HG03139 (cell line): Measurements from ENCODE around the gene RGS10.
"Not testable (repeated sequence)": the region's sequence is repeated elsewhere in the genome, so short reads cannot be mapped to it uniquely, and the experiment has no call there.

Source experiments
- ATAC-seq: cut with Tn5 transposase; IDR thresholded peaks from one replicate; pipeline ENCODE4 v1.9.1; 2021; ENCODE audit not compliant: unreplicated experiment

Gene RGS10

DNA sequence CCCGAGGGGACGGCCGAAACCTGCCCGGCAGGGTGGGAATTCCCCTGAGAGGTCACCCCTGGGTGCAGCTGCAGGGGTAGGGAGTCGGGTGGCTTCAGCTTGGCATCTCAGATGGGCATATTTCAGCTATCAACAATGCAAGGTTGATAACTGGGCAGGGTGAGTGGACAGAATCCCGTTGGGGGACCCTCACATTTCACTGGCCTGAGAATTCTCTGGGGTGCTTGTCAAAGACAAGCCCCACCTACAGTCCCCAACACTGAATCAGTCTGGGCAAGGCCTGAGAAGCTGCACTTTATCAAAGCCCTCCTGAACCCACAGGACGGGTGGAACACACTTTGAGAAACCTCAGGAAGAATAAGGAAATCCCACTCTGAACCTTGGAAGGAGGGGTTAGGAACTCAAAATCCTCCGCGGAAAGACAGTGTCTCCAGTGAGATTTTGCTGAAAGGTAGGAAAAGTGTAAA, 3.1 kb downstream of the RGS10 start:
- no peak for ATAC-seq

DNA sequence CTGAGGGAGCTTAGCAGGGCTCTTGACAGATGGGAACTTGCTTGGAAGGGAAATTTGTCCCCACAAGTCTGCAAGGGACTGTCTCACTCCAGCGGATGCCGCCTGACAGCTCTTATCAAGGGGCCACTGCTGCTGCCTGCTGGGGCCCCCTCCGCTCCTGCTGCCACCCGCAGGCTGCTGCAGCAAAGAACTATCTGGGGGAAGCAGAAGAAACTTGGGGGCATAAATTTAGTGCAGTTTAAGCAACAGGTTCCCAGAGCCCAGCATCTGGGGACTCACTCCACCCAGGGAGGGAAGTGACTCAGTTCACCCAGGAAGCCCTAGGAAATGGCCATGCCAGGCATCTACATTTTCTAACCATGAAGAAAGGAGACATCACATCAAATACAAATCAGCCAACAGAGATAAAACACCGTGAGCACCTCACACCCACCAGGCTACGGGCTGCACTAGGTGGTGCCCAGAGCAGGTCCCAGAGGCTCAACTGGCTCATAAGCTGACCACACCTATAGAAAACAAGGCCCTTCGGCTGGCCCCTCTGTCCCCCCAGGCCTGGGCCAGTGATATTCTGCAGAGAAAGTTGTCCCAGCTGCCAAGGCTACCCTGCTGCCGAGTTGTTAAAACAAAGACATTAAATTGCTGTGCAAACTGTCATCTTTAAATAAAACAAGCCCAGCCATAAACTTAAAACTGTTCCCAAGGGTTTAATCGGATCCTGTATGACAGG, 3.7 kb downstream of the RGS10 start:
- ATAC-seq, result no peak

- no peak for ATAC-seq
Observed at GRCh38 chr10:119537953-119538630, 4.4 kb downstream of the RGS10 start.

DNA sequence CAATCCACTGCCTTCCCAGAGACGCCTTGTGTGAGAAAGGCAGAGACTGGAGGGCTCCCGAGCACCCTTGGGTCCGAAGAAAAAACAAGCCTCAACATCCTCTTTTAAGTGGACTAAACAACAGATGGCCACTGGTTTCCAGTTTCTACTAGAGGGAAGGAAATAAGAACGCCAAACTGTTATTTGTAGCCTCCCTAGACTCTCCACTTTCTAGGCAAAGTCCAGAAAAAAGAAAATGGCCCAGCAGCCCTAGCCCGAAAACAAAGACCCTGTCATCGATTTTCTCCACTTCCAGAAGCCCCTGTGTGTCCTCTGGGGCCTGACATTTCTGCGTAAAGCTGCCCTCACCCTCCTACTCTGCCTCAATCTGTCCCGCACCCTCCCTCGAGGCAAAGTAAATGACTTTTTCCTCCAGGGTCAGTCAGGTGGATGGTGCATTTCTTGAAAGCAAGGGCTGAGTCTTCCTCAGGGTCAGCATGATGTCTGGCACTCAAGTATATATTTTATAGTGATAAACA, 6.0 kb downstream of the RGS10 start:
- ATAC-seq, result no peak

DNA sequence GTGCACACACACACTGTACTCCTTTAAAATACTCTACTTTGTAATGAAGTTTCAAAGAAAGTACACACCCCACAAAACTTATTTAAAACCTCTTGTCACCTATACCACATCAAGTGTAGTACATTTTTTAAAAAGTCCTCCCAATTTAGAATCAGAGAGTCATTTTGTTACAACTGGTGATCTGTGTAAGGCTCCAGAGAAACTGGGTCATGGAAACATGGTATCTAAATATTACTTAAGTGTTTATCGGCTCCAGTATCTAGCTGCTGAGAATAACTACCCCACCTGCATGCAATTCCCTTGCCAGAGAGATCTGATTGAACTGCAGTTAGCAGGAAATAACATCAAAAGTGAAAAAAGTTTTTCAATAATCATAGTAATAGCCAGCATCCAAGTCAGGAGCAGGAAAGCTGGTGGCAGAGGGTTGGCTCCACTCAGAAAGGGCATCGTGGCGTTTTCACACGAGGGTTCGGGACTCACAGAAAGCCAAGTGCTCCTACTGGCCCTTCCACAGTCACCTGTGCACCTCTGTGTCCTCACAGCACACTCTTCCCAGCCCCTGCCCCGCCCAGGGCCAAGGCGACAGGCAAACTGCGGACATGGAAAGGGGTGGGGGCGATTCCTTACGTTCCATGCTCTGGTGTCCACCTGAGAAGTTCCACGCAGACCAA, 6.5 kb downstream of the RGS10 start:
- ATAC-seq, result no peak

DNA sequence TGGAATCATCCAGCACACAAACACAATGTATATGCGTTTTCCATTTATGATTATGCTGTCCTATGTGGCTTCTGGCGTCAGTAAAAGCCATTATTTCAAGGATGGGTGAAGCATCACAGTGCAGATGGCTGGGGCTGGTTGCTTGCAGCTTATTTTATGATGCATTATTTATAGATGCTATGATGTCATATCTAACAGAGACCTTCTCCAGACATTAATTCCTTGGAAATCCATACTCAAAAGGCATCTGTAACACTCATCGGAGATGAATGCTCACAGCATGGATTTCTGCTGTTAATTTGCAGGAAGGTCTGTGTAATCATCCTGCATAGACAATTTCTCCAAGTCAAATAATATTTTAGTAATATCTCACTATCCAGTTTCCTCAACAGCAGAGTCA, 7.2 kb downstream of the RGS10 start:
- no peak for ATAC-seq

- ATAC-seq, result no peak
Observed at GRCh38 chr10:119533473-119533872, 9.0 kb downstream of the RGS10 start.

GRCh38 chr10:119532791-119533190, 9.7 kb downstream of the RGS10 start:
- ATAC-seq, result not testable (repeated sequence)

GRCh38 chr10:119532251-119532650, 10.3 kb downstream of the RGS10 start:
- not testable (repeated sequence) for ATAC-seq

DNA sequence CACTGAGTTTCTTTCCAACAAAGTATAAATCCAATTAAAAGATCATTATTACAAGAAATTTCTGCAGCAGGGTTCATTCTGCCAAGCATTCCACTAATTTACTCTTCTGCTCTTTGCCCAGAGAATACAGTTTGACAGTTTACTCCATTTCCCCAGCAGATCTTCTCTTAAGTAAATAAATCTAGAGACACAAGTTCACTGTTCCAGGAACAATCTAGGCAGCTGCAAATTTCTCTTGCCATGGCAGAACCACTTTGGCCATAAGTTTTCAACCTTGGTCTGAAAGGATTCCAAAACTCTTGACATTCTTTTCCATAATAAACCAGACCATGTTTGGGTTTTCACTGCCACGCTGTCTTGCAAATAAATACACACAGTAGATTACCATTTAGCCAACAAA, 11.5 kb downstream of the RGS10 start:
- no peak for ATAC-seq

DNA sequence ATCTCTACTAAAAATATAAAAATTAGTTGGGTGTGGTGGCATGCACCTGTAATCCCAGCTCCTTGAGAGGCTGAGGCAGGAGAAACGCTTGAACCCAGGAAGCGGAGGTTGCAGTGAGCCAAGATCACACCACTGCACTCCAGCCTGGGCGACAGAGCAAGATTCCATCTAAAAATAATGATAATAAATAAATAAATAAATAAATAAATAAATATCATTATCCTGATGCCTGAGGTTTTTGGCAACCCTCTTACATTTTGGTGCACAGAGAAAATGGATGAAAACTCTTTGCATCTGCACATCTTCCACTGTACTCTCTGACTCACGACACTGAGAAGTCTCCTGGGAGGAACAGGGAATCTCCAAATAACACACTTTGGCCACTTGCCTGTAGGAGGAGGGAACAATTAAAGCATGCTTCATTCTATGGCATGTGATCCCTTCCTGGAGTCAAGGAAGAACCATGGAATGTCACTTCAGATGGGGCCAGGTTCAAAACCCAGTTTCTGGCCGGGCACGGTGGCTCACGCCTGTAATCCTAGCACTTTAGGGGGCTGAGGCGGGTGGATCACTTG, 13.8 kb downstream of the RGS10 start:
- ATAC-seq, result not testable (repeated sequence)

DNA sequence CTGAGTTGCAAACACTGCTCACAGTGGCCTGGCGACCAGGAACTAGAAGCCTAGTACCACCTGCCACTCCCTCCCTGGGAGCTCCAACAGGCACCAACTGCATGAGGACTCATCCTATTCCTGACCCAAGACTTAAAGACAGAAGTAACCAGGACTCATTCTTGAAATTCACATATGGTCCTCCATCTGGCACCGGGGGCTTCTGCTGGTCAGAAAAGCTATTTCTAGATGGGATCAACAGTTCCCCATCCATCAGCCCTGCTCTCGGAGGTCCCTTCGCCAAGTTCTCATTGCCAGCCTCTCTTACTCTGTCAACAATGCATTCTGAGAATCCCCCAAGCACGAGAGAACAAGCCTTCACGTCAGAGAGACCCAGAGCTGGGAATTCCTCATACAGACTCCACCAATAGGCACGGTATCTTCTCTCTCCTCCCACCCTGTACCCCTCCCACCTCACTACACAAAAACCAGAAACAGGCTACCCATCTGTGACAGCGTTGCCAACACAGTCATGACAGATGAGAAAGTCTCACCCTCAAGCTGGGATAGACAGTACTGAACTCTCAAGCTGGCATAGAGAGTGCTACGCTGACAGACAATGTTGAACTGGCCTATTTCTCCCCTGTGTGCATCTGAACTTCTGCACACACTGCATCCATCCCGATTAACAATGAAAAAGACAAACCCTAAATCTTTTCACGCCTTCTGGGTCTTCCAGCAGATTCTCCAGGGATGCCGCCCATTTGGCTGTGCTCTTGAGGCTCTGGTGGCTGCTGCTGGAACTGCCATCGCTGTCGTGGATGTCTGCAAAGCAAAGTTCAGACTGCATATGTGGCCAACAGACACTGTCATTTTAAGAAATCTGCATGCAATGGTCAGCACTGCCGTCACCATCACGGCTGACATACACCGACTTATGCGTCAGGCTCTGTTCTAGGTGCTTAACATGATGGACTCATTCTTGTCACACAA, 15.6 kb downstream of the RGS10 start:
- ATAC-seq, result no peak

DNA sequence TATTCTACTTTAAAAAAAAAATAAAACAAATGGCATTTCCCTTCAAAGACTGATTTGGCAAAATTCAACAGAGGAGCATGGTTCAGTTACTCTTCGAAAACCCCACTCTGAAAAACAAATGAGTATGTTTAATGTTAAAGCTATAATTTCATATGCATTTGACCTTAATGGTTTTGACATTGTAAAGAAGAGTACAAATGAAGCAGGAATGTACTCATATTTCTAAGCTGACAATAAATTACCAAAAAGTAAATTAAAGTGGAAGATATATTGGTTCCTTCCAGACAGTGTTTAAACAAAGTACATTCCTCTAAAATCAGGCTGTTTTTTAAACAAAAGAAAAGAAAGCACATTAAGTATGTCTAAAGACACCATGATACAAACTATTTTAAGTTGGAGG, 16.4 kb downstream of the RGS10 start:
- no peak for ATAC-seq

GRCh38 chr10:119525116-119525515, 17.4 kb downstream of the RGS10 start:
- ATAC-seq, result no peak

DNA sequence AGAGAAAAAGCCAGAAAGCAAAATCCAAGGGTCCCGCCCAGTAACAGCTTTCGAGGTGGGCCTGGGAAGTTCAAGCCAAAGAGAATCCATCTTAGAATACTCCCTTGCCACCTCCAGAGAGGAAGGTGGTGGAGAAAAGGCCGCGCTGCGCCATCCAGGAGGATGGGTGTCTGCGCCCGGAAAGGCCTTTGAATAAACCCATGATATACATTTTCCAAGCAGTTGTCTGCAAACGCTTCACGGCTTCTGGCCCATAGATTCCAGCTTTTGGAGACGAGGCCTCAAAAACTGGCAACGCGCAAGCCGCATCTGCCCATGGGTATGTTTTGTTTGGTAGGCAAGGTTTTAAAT, 17.8 kb downstream of the RGS10 start:
- no peak for ATAC-seq

GRCh38 chr10:119523895-119524719, 18.4 kb downstream of the RGS10 start:
- no peak for ATAC-seq

DNA sequence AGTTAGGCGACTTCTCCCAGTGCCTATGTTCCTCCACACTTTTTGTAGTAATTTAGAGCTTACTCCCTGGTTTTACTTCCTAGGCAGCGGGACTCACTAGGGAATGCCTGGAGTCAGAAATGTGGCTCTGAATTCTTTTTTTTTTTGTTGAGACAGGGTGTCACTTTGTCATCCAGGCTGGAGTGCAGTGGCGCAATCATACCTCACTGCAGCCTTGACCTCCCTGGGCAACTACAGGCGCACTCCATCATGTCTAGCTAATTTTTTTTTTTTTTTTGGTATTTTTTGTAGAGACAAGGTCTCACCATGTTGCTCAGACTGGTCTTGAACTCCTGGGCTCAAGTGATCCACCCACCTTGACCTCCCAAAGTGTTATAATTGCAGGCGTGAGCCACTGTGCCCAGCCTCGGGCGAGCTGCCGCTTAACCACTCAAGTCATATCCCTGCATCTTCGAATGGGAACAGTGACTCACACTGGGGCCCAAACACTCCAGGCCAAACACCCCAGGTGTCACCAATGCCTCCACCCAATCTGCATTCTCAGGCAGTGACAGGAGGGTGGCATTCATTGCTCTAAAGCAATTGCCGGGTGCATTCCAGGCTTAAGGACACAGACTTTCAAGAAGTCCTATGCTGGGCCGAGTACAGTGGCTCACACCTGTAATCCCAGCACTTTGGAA, 19.6 kb downstream of the RGS10 start:
- ATAC-seq, result no peak

GRCh38 chr10:119521443-119522204, 20.9 kb downstream of the RGS10 start:
- ATAC-seq, result no peak
